Gastrocnemius medialis (tissue), 4 donors: Measurements from ENCODE around the gene EGFR. TPM values are rescaled to one million over a fixed set of nuclear protein-coding genes. Genes with fewer than 3 reads are reported as not detected.
A peak's percentile ranks its signal among the peaks of the same experiment; 100 is the strongest.

ENCODE experiments used
- ATAC-seq, 2 donors: fragments of 150-250 bp; one replicate each; pipeline ENCODE4 v1.9.1; 2016
- DNase-seq, 2 donors: peaks; one replicate each; pipeline ENCODE4 v3.0.0-alpha.2; 2019
- H3K27ac ChIP-seq, 4 donors: fragments of 200-600 bp; sonication (generic); 1 replicate in 1 of 4; 2 replicates in 3 of 4; pipeline ENCODE4 v1.5.1; 2016 to 2018; ENCODE audit warnings: mild to moderate bottlenecking in 2 of 4, moderate library complexity in 1 of 4
- H3K27me3 ChIP-seq, 3 donors: fragments of 200-600 bp; sonication (generic) in 2 of 3; 1 replicate in 1 of 3; 2 replicates in 2 of 3; pipeline versions ENCODE4 v1.5.1 to v1.6.0; 2016 to 2019; ENCODE audit warnings: mild to moderate bottlenecking in 1 of 3, moderate library complexity in 1 of 3
- H3K36me3 ChIP-seq, 2 donors: fragments of 200-600 bp; sonication (generic) in 1 of 2; one replicate each; pipeline ENCODE4 v1.5.1; 2017 to 2018
- H3K4me1 ChIP-seq, 2 donors: fragments of 200-600 bp; sonication (generic) in 1 of 2; one replicate each; pipeline ENCODE4 v1.5.1; 2016 to 2017; ENCODE audit warnings: mild to moderate bottlenecking in 2 of 2
- H3K4me3 ChIP-seq, 4 donors: fragments of 200-600 bp; sonication (generic) in 3 of 4; 1 replicate in 1 of 4; 2 replicates in 3 of 4; pipeline ENCODE4 v1.5.1; 2016 to 2019; ENCODE audit warnings: mild to moderate bottlenecking in 2 of 4
- H3K9me3 ChIP-seq, 3 donors: fragments of 200-600 bp; sonication (generic) in 2 of 3; 1 replicate in 1 of 3; 2 replicates in 2 of 3; pipeline ENCODE4 v1.5.1; 2016 to 2019
- CTCF ChIP-seq, 5 experiments: fragments of 450-650 bp in 3 of 5; fragments of 200-600 bp in 2 of 5; sonication (generic) in 2 of 5; IDR thresholded peaks in 4 of 5; conservative IDR thresholded peaks in 1 of 5; 1 replicate in 4 of 5; 2 replicates in 1 of 5; pipeline ENCODE4 v1.5.1; 2016 to 2019; ENCODE audit warnings: antibody characterized with exemption in 5 of 5, mild to moderate bottlenecking in 3 of 5, moderate library complexity in 3 of 5
- POLR2A ChIP-seq, 2 donors: fragments of 450-650 bp; IDR thresholded peaks; one replicate each; pipeline ENCODE4 v1.6.1; 2017; ENCODE audit warnings: antibody characterized with exemption in 2 of 2, mild to moderate bottlenecking in 2 of 2, moderate library complexity in 2 of 2
- in situ Hi-C, 4 donors: fragments of 200-750 bp; cut with MboI; loops; one replicate each; pipeline versions ENCODE4 v1.15.0 to v1.8.0; 2017; ENCODE audit warnings: low sequenced_read_pairs in 4 of 4
- intact Hi-C: fragments of 100-400 bp; cut with DNase I; formaldehyde crosslinking; loops from one replicate; pipeline ENCODE4 v1.15.1; 2023; ENCODE audit warnings: low total_unique reads
- total RNA-seq, 4 donors: library from RNA; depleted of rRNA; stranded (reverse); fragments of >200 nt; gene quantifications; one replicate each; pipeline versions ENCODE4 v1.1.0 to v1.2.3, GENCODE V29; 2016

Gene EGFR
- total RNA-seq, 4 donors from 2014 or later: 28.0 to 34.8 (median 29.4) TPM

DNA sequence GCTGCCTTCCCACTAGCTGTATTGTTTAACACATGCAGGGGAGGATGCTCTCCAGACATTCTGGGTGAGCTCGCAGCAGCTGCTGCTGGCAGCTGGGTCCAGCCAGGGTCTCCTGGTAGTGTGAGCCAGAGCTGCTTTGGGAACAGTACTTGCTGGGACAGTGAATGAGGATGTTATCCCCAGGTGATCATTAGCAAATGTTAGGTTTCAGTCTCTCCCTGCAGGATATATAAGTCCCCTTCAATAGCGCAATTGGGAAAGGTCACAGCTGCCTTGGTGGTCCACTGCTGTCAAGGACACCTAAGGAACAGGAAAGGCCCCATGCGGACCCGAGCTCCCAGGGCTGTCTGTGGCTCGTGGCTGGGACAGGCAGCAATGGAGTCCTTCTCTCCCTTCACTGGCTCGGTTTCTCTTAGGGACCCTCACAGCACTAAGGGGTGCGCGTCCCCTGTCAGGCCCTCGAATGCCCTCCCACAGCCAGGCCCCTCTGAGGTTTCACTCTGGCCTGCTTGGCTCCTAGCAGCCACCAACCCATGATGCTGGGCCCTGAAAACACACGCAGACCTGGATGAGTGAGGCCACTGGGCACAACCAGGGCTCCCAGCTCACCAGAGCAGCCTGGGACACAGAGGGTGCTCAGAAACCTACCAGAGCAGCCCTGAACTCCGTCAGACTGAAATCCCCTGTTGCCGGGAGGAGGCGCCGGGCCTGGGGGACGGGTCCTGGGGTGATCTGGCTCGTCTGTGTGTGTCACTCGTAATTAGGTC, 173.3 kb downstream of the EGFR start:
- Histone ChIP-seq H3K36me3 (no peaks in the 10 kb centered on the region), H3K4me3 (no peak overlapping the region), H3K27me3 (no peaks in the 10 kb centered on the region), H3K9me3 (no peaks in the 10 kb centered on the region), H3K4me1 (peaks cover 0 to 6% of the 10 kb centered on the region in 2 donors), H3K27ac (peak overlapping the region; percentile 13 to 34 (median 20))
- DNase-seq: no peak
- no peak for ATAC-seq
- in situ Hi-C loops: no loop called here
- no peak for TF ChIP-seq POLR2A (IDR thresholded peaks at IDR 0.05)
- no peak for TF ChIP-seq CTCF (IDR thresholded peaks at IDR 0.05 in 4 of 5, conservative IDR thresholded peaks at IDR 0.05 in 1 of 5)
- intact Hi-C loops: no loop called here

GRCh38 chr7:55192723-55193122, 173.9 kb downstream of the EGFR start:
- TF ChIP-seq POLR2A (IDR thresholded peaks at IDR 0.05) (no peak), CTCF (IDR thresholded peaks at IDR 0.05 in 4 of 5, conservative IDR thresholded peaks at IDR 0.05 in 1 of 5) (no peak)
- ATAC-seq: no peak

GRCh38 chr7:55193245-55193644, 174.4 kb downstream of the EGFR start:
- H3K9me3 ChIP-seq: no peaks in the 10 kb centered on the region
- no peak overlapping the region for H3K4me3 ChIP-seq
- DNase-seq (no peak), ATAC-seq (peak in 1 of 2 donors; percentile 31)
- in situ Hi-C loops: no loop called here
- H3K27ac ChIP-seq: peak overlapping the region in 1 of 4 donors; percentile 10
- H3K36me3 ChIP-seq: no peaks in the 10 kb centered on the region
- intact Hi-C loops: no loop called here
- no peaks in the 10 kb centered on the region for H3K27me3 ChIP-seq
- TF ChIP-seq CTCF (IDR thresholded peaks at IDR 0.05 in 4 of 5, conservative IDR thresholded peaks at IDR 0.05 in 1 of 5) (no peak), POLR2A (IDR thresholded peaks at IDR 0.05) (no peak)
- peaks cover 1 to 6% of the 10 kb centered on the region in 2 donors for H3K4me1 ChIP-seq

More at GRCh38 chr7:55192723-55193122, 173.9 kb downstream of the EGFR start:
- Histone ChIP-seq H3K36me3 (no peaks in the 10 kb centered on the region), H3K27ac (peak overlapping the region in 2 of 4 donors; percentile 13 to 14), H3K27me3 (no peaks in the 10 kb centered on the region), H3K4me3 (no peak overlapping the region), H3K9me3 (no peaks in the 10 kb centered on the region), H3K4me1 (peaks cover 0 to 6% of the 10 kb centered on the region in 2 donors)
- DNase-seq: no peak
- intact Hi-C loops (no loop called here), in situ Hi-C loops (no loop called here)

GRCh38 chr7:55194522-55194921, 175.7 kb downstream of the EGFR start:
- H3K27ac ChIP-seq: no peak overlapping the region
- H3K4me1 ChIP-seq: peaks cover 10 to 14% of the 10 kb centered on the region in 2 donors
- H3K27me3 ChIP-seq: no peaks in the 10 kb centered on the region
- no peaks in the 10 kb centered on the region for H3K9me3 ChIP-seq
- ATAC-seq (no peak), DNase-seq (no peak)
- intact Hi-C loops (no loop called here), in situ Hi-C loops (no loop called here)
- no peak overlapping the region for H3K4me3 ChIP-seq
- TF ChIP-seq POLR2A (IDR thresholded peaks at IDR 0.05): no peak
- H3K36me3 ChIP-seq: no peaks in the 10 kb centered on the region

DNA sequence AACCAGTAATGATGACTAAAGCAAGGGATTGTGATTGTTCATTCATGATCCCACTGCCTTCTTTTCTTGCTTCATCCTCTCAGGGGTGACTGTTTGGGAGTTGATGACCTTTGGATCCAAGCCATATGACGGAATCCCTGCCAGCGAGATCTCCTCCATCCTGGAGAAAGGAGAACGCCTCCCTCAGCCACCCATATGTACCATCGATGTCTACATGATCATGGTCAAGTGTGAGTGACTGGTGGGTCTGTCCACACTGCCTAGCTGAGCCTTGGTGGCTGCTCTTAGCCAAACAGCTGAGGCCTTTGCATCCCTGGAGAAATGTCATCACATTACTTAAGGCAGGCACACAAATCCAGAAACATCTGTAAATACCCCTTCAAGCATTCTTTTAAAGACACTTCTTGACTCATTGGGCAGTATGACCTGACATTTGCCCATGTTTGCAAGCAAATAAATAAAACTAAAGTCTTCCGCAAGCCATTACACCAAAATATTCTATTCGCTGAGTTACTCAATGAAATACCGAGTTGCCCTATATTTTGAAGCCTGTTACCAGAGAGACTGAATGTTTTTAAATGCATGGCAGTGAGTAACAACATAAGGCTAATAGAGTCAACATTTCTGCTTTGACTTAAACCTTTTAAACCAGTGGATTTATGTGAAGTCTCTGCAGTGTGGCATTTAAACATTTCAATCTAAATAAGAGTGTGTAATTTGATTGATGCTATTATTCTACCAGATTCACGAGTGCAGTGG, 180.0 kb downstream of the EGFR start:
- in situ Hi-C loops (no loop called here), intact Hi-C loops (no loop called here)
- no peak for DNase-seq
- no peak for ATAC-seq
- Histone ChIP-seq H3K36me3 (peaks cover 0 to 34% of the 10 kb centered on the region in 2 donors), H3K27me3 (no peaks in the 10 kb centered on the region), H3K4me1 (peaks cover 14 to 19% of the 10 kb centered on the region in 2 donors), H3K9me3 (no peaks in the 10 kb centered on the region), H3K4me3 (no peak overlapping the region), H3K27ac (no peak overlapping the region)
- TF ChIP-seq CTCF (IDR thresholded peaks at IDR 0.05 in 4 of 5, conservative IDR thresholded peaks at IDR 0.05 in 1 of 5): no peak
- no peak for TF ChIP-seq POLR2A (IDR thresholded peaks at IDR 0.05)
